Subcutaneous adipose tissue (tissue), 4 donors: ENCODE results near the gene BCKDHB. TPM values are rescaled to one million over a fixed set of nuclear protein-coding genes. Genes with fewer than 3 reads are reported as not detected.

Source experiments
- total RNA-seq, 4 donors: library from RNA; depleted of rRNA; stranded (reverse); fragments of >200 nt; gene quantifications; one replicate each; pipeline ENCODE4 v1.1.0, GENCODE V29; 2016
- TF ChIP-seq, protein P1 (sequence below): fragments of 450-650 bp; IDR thresholded peaks from one replicate; pipeline ENCODE4 v1.5.1; 2016; ENCODE audit warnings: low read depth, mild to moderate bottlenecking, control low read depth, antibody characterized with exemption, moderate library complexity

BCKDHB gene
- total RNA-seq, 4 donors from 2014 or later: 15.5 to 41.3 (median 24.2) TPM

DNA sequence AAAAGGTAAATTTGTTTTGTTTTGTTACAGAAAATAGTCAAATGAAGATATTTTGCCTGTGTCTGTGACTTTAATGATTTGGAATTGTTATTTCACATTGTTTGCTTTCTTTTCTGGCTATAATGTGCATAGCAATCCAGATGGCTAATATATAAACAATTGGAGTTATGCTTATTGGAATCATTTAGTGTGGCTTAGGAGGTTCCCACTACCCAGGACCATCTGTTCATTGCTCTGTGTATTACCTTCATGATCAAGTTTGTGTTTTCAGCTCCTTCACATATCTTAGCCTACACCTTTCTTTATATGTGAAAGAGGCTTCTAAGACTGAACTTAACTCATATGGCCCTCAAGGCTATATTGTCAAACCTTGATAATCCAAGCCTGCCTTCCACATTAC is 232.9 kb downstream of the BCKDHB start:
- TF ChIP-seq, protein P1, sequence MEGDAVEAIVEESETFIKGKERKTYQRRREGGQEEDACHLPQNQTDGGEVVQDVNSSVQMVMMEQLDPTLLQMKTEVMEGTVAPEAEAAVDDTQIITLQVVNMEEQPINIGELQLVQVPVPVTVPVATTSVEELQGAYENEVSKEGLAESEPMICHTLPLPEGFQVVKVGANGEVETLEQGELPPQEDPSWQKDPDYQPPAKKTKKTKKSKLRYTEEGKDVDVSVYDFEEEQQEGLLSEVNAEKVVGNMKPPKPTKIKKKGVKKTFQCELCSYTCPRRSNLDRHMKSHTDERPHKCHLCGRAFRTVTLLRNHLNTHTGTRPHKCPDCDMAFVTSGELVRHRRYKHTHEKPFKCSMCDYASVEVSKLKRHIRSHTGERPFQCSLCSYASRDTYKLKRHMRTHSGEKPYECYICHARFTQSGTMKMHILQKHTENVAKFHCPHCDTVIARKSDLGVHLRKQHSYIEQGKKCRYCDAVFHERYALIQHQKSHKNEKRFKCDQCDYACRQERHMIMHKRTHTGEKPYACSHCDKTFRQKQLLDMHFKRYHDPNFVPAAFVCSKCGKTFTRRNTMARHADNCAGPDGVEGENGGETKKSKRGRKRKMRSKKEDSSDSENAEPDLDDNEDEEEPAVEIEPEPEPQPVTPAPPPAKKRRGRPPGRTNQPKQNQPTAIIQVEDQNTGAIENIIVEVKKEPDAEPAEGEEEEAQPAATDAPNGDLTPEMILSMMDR: no peak

DNA sequence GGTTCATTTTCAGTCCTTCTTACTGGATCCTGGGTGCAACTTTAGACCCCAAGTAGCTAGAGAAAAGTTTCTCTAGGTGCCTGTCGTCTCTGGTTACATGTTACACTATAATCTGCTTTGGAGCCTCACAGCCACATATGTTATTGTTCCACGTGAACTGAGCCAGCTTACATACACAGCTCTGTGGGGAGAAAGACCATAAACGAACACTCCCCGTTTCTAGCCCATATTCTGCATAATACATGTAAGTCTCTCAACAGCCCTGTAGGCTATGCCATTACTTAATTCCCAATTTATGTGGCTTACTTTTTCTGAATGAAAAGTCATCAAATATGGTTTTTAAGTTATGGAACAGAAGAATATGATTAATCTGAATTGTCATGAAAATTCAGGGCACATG is 233.8 kb downstream of the BCKDHB start:
- TF ChIP-seq, protein P1: no peak

DNA sequence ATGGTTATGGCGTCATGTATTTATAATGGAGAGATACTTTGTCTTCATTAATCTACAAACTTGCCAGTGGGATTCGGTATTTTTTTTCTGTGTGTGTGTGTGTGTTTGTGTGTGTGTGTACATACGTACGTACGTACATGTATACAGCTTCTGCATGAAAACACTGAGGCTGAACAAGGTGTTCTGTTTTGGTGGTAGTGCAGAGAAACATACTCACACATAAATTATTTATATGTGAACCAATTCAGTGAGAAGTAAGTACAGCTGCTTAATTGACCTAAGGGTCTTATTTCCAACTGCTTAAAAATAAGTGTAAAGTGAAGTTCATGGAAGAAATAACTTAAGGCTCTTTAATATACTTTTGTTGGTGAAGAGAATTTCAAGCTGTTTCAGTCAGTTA is 234.2 kb downstream of the BCKDHB start:
- TF ChIP-seq, protein P1: no peak

DNA sequence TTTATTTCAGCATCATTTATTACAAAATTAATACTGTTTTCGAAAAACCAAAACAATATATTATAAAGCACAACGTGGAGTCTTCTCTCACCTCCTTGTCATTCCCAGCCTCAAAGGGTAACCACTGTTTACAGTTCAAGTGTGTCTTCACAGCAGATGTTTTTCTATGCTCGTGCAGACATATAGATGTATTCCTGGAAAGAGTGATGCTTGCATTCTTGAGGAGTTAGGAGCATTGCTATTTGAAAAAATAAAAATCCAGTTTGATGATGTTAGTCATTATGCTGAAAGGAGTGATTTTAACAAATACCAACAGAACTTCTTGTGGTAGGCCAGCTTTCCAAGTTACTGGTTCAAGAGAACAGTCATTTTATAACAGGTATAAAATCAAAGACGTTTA is 234.9 kb downstream of the BCKDHB start:
- TF ChIP-seq, protein P1: no peak

DNA sequence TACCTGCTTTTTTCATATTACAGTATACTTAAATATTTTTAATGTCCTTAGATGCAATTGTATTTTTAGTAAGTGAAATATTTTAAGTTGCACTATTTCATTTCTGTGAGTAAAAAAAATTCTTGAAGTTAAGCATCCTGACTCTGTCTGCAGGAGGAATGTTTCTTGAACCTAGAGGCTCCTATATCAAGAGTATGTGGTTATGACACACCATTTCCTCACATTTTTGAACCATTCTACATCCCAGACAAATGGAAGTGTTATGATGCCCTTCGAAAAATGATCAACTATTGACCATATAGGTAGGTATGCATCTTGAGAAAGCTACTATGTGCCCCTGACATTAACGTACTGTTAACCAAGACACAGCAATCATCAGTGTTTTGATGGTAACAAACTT is 237.0 kb downstream of the BCKDHB start:
- TF ChIP-seq, protein P1: no peak

DNA sequence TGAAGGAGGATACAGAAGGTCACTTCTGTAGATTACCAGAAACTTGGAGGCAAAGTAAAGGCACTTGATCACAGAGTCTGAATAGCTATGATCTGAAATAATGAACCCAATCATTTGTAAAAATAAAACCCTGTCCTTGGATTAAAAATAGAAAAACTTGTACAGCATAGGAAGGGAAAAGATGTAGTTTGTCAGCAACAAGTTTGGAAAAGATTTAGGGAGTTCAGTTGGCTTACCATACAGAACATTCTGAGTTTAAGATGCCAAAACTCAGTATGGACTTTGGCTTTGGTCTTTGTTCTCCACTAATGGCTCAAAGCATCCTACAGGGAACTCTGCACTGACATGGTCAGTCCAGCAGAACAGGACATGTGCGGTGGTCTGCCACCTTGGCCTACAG is 240.6 kb downstream of the BCKDHB start:
- TF ChIP-seq, protein P1: no peak

DNA sequence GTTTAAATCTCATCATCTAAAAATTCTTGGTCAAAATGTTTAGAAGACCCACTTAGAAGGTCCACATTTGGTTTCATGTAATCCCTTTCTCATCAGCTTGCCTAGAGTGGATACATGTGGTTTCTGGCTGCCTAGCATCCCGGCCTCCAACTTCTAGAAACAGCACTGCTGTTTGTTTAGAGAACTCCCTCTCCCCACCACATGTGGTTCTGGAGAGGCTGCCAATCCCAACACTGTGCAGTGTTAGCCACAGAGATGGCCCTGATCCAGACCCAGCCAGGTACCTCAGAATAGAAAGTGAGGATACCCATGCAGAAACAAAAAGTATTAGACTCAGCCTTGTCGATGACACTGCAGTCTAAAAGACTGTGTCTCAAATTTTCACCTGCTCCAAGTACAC is 241.8 kb downstream of the BCKDHB start:
- TF ChIP-seq, protein P1: no peak

DNA sequence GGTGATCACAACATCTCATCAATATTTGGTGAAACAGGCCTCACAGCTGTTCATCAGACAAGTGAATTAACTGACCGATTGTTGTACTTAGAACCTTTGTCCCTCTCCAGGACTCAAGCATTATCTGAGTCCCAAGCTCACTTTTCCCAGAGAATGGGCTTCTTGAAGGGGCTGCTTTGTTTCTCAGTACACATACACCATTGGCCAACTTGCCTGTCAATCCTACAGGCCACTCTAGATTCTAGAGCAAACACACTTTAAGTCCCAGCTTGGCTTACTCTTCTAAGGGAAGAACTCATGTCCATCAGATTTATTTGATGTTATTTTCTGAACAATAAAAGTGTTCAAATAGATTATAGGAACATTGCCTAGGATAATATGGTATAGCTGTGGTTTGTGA is 249.5 kb downstream of the BCKDHB start:
- TF ChIP-seq, protein P1: no peak
